GM23338 (cell line): Measurements from ENCODE around the gene BRD2.

ENCODE experiments used
- CTCF ChIP-seq, 2 experiments: fragments of 200-600 bp in 1 of 2; sonication (generic) in 1 of 2; conservative IDR thresholded peaks; 2 replicates each; pipeline versions ENCODE4 v1.5.1 to v1.6.1; 2016 to 2017; ENCODE audit warnings: antibody characterized with exemption in 2 of 2, low read depth in 2 of 2, mild to moderate bottlenecking in 2 of 2, moderate library complexity in 1 of 2
- REST ChIP-seq: IDR thresholded peaks from one replicate; pipeline ENCODE4 v1.6.1; 2018; ENCODE audit warnings: antibody characterized with exemption; ENCODE audit not compliant: unreplicated experiment

GRCh38 chr6:32920715-32921114, 47.7 kb upstream of the BRD2 start:
- TF ChIP-seq CTCF (conservative IDR thresholded peaks at IDR 0.05; ENCODE audit: low read depth in 2 of 2) (no peak), REST (no peak)
